Measurements from ENCODE around the gene MDK.

The MDK gene

GRCh38 chr11:46381048-46381818 is at the start of gene MDK:
Gene MDK, plus strand, starts transcription at chr11:46381669. Its CDS starts 389 bp downstream, at chr11:46382058.
- H3K9me2 ChIP-seq (replicated peaks; ENCODE audit: control insufficient read depth, low read length), result no peaks in the 10 kb centered on the region
- peak within 1 kb of the TSS; percentile 59 for H3K4me3 ChIP-seq (ENCODE audit: low read length)
- H3K27me3 ChIP-seq (ENCODE audit: control insufficient read depth, low read length), result peaks cover 25% of the 10 kb centered on the region
- H3K79me2 ChIP-seq (ENCODE audit: control insufficient read depth, low read length), result no peaks in the 10 kb centered on the region
- no peak for TF ChIP-seq CTCF (IDR thresholded peaks at IDR 0.05; ENCODE audit: low read depth, low read length, poor library complexity, severe bottlenecking)
- TF ChIP-seq EZH2phosphoT487 (IDR thresholded peaks at IDR 0.05; ENCODE audit: borderline replicate concordance, low read length), result peak; percentile 96; the same call in 1 of the 2 replicates
- no peaks in the 10 kb centered on the region for H3K9me3 ChIP-seq (ENCODE audit: control insufficient read depth, insufficient read depth, low read length)
- peaks cover 18% of the 10 kb centered on the region for H3K4me1 ChIP-seq (ENCODE audit: control insufficient read depth, low read length)
- H3K27ac ChIP-seq (ENCODE audit: low read depth, low read length), result no peak within 1 kb of the TSS
- H4K20me1 ChIP-seq (ENCODE audit: control insufficient read depth, insufficient read depth, low read depth, low read length), result no peaks in the 10 kb centered on the region; the same call in 1 of the 2 replicates
- peak within 1 kb of the TSS; percentile 70 for H3K4me2 ChIP-seq (ENCODE audit: low read length)
- H3F3A ChIP-seq (ENCODE audit: control insufficient read depth, insufficient read depth), result no peaks in the 10 kb centered on the region
- peaks cover 8% of the 10 kb centered on the region; the same call in 1 of the 2 replicates for H3K36me3 ChIP-seq (ENCODE audit: control insufficient read depth, low read length)

GRCh38 chr11:46332093-46332567 is 49.3 kb upstream of the MDK start:
- Histone ChIP-seq H3K9me3 (ENCODE audit: control insufficient read depth, insufficient read depth, low read length) (no peaks in the 10 kb centered on the region), H3K4me3 (ENCODE audit: low read length) (no peak overlapping the region), H3K27ac (ENCODE audit: low read depth, low read length) (no peak overlapping the region), H3K4me2 (ENCODE audit: low read length) (peak overlapping the region; percentile 41), H3K36me3 (ENCODE audit: control insufficient read depth, low read length) (no peaks in the 10 kb centered on the region), H3K27me3 (ENCODE audit: control insufficient read depth, low read length) (peaks cover 72% of the 10 kb centered on the region), H3F3A (ENCODE audit: control insufficient read depth, insufficient read depth) (no peaks in the 10 kb centered on the region), H4K20me1 (ENCODE audit: control insufficient read depth, insufficient read depth, low read depth, low read length) (no peaks in the 10 kb centered on the region; the same call in 1 of the 2 replicates), H3K79me2 (ENCODE audit: control insufficient read depth, low read length) (no peaks in the 10 kb centered on the region), H3K4me1 (ENCODE audit: control insufficient read depth, low read length) (peaks cover 13% of the 10 kb centered on the region), H3K9me2 (replicated peaks; ENCODE audit: control insufficient read depth, low read length) (no peaks in the 10 kb centered on the region)
- TF ChIP-seq EZH2phosphoT487 (IDR thresholded peaks at IDR 0.05; ENCODE audit: borderline replicate concordance, low read length) (no peak), CTCF (IDR thresholded peaks at IDR 0.05; ENCODE audit: low read depth, low read length, poor library complexity, severe bottlenecking) (no peak)

GRCh38 chr11:46332568-46333393 is 48.7 kb upstream of the MDK start:
- no peaks in the 10 kb centered on the region for H3K79me2 ChIP-seq (ENCODE audit: control insufficient read depth, low read length)
- no peaks in the 10 kb centered on the region for H3K9me2 ChIP-seq (replicated peaks; ENCODE audit: control insufficient read depth, low read length)
- H3K36me3 ChIP-seq (ENCODE audit: control insufficient read depth, low read length), result no peaks in the 10 kb centered on the region
- H3K4me2 ChIP-seq (ENCODE audit: low read length), result peak overlapping the region; percentile 41
- TF ChIP-seq CTCF (IDR thresholded peaks at IDR 0.05; ENCODE audit: low read depth, low read length, poor library complexity, severe bottlenecking), result no peak
- 0 out of 2 replicates have a peak, but pooled peaks have one; percentile 25 for TF ChIP-seq EZH2phosphoT487 (IDR thresholded peaks at IDR 0.05; ENCODE audit: borderline replicate concordance, low read length)
- no peaks in the 10 kb centered on the region for H3F3A ChIP-seq (ENCODE audit: control insufficient read depth, insufficient read depth)
- H3K4me1 ChIP-seq (ENCODE audit: control insufficient read depth, low read length), result peaks cover 13% of the 10 kb centered on the region
- H3K27ac ChIP-seq (ENCODE audit: low read depth, low read length), result no peak overlapping the region
- H3K9me3 ChIP-seq (ENCODE audit: control insufficient read depth, insufficient read depth, low read length), result no peaks in the 10 kb centered on the region
- peak overlapping the region; percentile 30; the same call in 1 of the 2 replicates for H3K4me3 ChIP-seq (ENCODE audit: low read length)
- peaks cover 70% of the 10 kb centered on the region for H3K27me3 ChIP-seq (ENCODE audit: control insufficient read depth, low read length)
- H4K20me1 ChIP-seq (ENCODE audit: control insufficient read depth, insufficient read depth, low read depth, low read length), result no peaks in the 10 kb centered on the region; the same call in 1 of the 2 replicates
